H1 (cell line): ENCODE measurements around the gene UBE2V1.
"Not testable (repeated sequence)": the region's sequence is repeated elsewhere in the genome, so short reads cannot be mapped to it uniquely, and the experiment has no call there.

ENCODE experiments used
- CTCF ChIP-seq, 3 experiments: IDR thresholded peaks; 1 replicate in 2 of 3; 2 replicates in 1 of 3; pipeline versions ENCODE4 v1.5.1 to v1.6.1; 2011; ENCODE audit warnings: low read length in 3 of 3, mild to moderate bottlenecking in 3 of 3, inconsistent platforms in 2 of 3, low read depth in 1 of 3, moderate library complexity in 1 of 3; ENCODE audit not compliant: insufficient read depth in 1 of 3; ENCODE audit errors: control extremely low read depth in 1 of 3
- POLR2A ChIP-seq, 2 experiments: IDR thresholded peaks; 1 replicate in 1 of 2; 2 replicates in 1 of 2; pipeline ENCODE4 v1.6.1; 2011; ENCODE audit warnings: low read depth in 2 of 2, low read length in 2 of 2, mild to moderate bottlenecking in 2 of 2; ENCODE audit errors: control extremely low read depth in 1 of 2
- POLR2AphosphoS5 ChIP-seq: IDR thresholded peaks from 2 replicates; pipeline ENCODE4 v1.6.1; 2011; ENCODE audit warnings: low read depth, low read length
- POU5F1 ChIP-seq: IDR thresholded peaks from 2 replicates; pipeline ENCODE4 v1.6.1; 2011; ENCODE audit warnings: low read depth, mild to moderate bottlenecking, low read length, moderate library complexity

- TF ChIP-seq POLR2AphosphoS5; POLR2A (IDR thresholded peaks at IDR 0.05; ENCODE audit: control extremely low read depth in 1 of 2, low read depth in 2 of 2, low read length in 2 of 2); CTCF (IDR thresholded peaks at IDR 0.05; ENCODE audit: control extremely low read depth in 1 of 3, insufficient read depth in 1 of 3, low read depth in 1 of 3, low read length in 3 of 3); POU5F1: not testable (repeated sequence)
Measured at GRCh38 chr20:50063763-50064162, 49.2 kb downstream of the UBE2V1 start.
